GM19043 (cell line): ENCODE data around the gene NEMP1.

Source experiments
- ATAC-seq: cut with Tn5 transposase; IDR thresholded peaks from one replicate; pipeline ENCODE4 v1.9.1; 2021; ENCODE audit warnings: low read depth; ENCODE audit not compliant: unreplicated experiment

The NEMP1 gene

DNA sequence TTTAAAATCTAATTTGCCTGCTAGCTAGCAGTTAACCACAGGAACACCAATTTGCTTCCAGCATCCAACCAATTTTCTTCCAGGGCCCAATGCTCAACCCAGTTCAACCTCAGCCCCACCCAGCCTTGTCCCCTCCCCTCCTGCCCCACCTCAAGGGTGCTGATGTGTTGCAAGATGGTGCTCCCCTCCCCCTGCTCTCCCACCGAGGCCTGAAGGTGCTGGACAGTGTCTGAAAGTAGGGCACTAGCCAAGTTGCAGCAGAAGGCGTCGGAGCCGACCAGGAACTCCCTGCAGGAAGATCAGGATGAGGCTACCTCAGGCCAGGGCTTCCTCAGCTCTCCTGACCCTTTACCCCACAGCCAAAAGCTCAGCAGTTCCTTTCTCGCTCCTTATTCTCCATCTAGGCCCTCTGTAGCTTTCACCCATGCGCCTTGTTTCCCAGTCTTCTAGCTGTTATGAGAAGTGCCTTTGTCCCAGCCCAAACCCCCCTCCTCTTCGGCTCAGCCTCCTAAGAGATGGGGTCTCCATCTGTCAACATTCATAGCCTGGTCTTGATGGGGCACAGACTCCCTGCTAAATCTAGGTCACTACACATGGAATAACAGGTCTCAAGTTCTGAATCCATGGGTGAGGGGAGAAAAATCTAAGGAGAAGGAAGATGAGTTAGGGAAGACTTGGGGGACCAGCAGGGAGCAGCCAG lies 29.0 kb upstream of the NEMP1 start:
- no peak for ATAC-seq

DNA sequence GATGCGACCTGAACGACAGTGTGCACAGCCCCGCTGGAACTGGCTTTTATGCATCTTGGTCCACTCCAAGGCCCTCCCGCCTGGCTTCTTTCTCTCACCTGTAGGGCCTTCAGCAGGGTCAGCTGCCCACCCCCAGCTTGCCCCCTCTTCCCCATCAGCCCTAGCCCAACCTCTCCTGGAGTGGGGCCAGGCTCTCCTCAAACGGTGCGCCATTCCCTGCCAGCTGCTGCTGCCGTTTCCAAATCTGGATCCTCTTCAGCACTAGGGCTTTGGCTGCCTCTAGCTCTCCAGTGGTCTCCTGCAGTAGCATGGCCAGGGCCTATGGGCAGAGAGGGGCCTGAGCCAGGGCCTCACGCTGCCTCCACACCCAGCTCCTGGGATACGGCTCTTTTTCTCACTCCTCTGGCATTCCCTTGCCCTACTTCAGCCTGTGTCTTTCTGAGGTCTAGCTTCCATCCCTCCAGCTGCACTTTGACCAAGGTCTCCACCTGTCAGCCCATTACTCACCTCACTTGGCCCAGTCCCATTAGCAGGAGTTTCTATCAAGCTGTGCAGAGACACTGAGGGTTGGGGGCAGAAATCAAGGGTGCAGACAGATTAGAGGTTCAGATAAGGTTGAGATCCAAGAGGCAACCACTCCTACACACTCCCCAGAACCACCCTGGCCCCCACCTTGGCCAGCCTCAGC lies 27.6 kb upstream of the NEMP1 start:
- no peak for ATAC-seq

DNA sequence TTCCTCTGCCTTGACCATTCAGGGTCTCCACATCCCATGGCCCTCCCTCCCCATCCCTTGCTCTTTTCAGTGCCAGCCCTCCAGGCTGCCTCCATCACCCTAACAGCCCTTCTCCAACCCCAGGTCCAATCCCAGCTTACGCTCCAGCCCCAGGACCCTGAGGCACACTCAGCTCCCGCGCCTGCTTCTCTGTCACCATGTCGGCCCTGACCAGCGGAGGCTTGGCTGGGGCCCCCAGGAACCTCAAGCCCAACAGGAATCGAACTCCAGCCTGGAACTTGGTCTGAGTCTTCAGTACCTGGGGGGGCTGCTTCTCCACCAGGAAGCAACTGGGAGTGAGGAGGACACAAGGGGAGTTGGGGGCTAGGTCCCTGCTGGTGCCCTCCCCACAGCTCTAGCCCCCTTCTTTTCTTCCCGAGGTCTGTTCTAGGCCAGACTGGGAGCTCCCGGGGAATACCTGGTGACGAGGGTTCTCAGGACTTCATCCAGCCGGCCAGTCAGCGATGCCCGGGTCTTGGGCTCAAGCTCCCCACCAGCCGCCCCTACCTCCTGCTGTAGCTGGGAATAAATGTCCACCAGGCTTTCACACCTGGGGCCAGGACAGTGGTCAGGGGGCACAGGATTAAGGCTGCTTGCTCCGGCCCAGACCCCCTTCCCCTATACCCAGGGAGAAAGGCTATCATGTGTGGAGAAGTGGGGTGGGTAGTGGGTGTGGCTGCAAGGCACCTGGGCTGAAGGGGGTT lies 26.6 kb upstream of the NEMP1 start:
- ATAC-seq = no peak

DNA sequence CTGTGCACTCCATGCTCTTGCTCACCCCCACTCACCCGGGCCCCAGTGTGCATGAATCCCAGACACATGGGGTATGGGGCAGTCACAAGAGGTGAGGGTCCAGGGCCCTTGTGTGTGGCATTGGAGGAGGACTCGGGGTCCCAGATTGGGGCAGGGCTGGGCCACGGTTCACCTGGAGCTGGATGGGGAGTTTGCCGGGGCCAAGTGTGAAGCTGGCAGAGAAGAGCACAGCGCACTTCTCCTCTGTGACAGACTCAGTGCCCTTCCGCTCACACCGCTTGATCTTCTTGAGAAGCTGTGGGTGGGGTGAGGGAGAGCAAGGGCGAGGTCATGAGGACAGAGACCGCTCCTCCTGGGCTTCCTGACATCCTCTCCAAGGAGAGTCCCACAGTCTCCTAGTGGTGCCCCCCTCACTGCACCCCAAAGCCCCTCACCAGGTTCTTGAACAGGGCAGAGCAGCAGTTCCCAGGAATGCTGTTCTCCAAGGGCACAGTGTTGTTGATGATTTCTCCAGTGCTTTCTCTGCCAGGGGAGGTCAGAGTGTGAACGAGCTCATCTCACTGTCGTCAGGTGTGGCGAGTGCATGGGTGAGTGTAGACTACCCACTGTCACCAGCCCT lies 25.8 kb upstream of the NEMP1 start:
- ATAC-seq = no peak

DNA sequence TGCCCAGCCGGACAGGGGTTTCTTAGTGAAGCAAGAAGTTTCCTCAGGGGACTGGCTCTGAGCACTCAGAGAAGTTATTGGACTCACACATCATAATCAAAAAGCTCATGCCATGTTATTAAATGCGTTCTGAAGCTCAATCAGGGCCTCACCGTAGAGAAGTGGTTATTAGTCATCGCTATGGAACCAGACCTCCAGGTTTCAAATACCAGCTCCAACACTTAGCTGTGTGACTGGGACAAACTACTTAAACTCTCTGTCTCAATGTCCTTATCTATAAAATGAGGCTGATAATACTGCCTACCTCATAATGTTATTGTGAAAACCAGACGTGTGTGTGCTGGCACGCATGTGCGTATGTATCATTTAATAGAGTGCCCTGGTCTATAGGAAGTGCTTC lies 25.3 kb upstream of the NEMP1 start:
- no peak for ATAC-seq

DNA sequence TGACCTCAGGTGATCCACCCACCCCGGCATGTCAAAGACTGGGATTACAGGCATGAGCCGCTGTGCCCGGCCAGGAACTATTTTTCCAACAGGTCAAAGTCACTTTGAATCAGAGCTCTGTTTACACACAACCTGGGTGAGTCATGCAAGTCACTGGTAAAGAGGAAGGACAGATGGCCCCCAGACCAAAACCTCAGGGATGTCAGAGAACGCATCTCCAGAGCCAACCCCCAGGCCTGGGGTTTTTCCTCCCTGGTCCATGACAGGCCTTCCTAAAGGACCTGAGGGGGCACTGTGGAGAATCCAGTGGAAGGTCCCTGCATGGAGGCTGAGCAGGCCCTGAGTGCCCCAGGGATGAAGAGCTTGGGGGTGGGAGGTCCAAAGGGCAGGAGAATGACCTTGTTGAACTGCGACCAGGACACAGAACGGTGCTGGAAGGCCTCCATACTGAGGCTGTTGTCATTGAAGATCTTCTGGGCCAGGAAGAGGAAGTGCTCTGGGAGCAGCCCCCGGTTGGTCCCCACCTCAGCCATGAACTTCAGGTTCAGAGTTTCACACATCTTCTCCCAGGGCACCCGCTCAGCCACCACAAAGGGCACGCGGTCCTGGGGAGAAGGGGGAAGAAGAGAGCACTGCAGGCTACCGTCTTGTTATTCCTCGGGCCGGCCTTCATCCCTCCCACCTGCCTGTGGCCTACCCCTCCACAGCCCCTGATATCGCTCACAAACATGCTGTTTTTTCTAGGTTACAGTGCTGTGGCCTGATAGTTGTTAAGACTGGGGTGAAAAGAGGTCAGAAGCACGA lies 23.5 kb upstream of the NEMP1 start:
- no peak for ATAC-seq

DNA sequence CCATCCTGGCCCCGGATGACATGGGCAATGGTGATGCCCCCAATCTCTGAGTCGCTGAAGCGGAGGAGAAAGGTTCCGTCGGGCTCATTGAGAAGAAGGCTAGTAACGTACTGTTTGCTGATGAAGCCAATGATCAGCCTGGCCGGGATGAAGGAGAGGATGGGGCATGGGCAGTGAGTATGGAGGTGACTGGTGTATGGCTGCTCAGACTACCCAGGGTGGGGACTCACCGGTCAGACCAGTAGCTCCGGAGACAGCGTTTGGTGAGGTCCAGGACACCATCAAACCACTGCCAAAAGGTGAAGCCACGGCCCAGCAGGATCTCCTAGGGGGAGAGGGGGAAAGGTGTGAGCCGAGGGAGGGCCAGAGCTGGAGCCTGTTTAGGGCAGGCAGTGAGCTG lies 21.2 kb upstream of the NEMP1 start:
- no peak for ATAC-seq

DNA sequence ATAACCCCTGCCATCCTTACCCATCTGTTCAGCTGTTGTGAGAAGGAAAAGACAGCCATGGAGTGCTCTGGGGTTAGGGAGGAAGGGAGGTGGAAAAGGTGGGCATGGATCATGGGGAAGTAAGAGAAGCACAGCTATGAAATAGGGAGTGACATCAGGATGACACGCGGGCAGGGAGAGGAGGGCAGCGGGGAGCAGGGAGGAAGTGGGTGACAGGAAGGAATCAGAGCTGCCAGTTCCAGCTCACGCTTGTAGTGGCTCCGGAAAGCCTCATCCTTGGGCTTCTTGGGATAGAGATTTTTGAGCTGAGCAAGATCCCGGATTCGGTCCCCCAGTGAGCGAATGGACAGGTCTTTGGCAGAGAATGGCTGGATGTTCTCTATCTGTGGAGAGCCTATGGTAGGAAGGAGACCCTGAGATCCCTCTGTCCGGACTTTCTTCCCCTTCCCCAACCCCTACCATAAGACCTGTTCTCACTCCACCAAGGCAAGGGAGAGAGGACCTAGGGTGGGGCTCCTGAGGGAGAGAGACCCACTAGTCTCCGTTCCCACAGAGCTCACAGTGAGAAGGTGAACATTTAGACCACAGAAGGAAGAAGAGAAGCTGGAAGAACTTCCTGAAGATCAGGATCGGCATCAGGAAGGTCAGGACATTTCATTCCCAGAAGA lies 20.6 kb upstream of the NEMP1 start:
- ATAC-seq = no peak

DNA sequence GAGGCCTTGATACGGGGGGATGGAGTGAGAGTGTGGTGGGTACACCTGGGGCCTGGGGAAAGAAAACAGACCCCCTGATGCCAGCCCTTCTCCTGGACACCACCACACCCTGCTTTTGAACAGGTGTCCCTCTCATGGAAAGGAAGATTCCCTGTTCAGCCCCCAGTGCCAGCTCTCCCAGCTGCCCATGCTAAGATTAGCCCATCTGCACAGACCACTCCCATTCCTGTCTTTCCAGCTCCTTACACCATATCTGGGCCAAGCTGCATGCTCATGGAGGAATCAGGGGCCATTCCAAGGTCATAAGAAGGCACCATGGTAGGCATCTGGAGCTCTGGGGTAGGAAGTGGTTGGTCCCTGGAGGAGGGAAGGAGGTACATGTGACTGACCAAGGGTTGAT lies 20.0 kb upstream of the NEMP1 start:
- ATAC-seq = no peak

DNA sequence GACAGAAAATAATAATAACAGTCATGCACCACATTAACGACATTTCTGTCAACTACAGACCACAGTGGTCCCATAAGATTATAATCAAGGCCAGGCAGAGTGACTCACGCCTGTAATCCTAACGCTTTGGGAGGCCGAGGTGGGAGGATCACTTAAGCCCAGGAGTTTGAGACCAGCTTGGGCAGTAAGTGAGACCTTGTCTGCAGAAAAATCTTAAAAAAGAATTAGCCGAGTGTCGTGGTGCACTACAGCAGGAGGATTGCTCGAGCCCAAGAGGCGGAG lies 18.9 kb upstream of the NEMP1 start:
- ATAC-seq = no peak

DNA sequence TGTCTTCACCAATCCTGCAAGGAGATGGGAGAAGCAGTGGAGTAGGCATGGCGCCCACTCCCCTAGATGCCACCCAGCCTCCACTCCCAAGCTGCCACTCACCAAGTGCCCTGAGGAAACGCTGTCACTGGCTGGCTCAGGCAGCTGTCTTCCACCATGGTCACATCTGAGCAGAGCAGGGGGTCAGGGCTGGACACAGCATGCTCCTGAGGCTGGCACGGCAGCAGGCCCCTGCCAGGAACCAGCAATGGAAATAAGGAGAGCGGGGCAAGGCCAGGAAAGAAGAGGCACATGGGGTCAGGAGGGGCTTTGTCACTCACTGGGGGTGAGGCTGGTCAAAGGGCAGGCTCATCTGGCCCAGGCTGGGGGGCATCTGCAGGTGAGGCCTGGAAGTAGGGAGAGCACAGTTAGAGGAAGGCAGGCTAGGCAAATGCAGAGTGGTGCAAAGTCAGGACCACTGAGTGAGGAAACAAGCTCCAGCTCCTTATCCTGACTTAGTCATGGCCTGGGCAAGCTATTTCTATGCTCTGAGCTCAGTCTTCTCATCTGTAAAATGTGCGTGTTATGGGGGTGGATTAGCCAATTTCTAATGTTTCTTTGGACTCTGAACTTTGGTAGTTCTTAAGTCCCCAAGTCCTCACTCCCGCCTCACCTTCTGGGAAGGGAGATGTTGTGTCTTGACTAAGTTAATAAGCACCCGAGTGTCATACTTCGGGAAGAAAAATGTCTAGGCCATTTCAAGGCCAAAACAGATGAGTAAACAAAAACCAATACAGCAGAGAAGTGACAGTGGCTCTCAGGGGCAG lies 18.4 kb upstream of the NEMP1 start:
- no peak for ATAC-seq

DNA sequence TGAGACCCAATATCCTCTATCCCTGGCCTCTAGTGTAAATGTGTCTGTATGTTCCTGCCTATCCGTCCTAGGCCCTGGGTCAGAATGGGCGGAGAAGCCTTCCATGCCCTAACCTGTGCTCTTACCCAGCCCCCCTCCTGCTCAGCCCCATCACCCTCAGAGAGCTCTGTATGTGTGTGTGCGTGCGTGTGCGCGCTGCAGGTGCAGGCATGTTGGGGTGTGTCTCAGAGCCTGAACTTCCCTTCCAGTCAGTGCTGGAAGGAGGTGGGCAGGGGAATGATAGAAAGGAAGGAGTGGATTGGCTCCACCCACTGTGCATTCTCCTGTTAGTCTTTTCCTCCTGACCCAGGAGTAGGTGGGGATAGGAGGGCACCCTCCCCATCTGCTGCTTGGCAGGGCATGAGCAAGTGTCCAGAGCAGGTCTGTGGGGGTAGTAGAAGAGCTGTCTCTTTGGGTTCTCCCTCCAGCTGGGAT lies 17.5 kb upstream of the NEMP1 start:
- no peak for ATAC-seq

DNA sequence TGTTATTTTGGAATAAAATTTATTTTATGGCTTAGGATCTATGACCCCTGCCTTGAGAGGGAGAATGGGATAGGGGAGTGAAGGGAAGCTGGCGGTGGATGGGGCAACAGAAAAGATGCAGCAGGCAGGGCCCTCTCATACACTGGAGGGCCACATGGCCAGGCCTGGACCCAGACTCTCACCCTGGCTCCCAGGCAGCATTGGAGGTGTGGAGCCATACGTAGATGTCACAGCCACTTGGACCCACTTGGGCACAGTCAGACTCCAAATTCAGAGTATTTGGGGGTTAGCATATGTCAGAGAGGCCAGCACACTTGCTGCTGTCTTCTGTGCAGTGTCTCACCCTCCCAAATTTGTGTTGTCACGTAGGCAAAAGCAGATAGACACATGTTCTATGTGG lies 16.8 kb upstream of the NEMP1 start:
- ATAC-seq = no peak

DNA sequence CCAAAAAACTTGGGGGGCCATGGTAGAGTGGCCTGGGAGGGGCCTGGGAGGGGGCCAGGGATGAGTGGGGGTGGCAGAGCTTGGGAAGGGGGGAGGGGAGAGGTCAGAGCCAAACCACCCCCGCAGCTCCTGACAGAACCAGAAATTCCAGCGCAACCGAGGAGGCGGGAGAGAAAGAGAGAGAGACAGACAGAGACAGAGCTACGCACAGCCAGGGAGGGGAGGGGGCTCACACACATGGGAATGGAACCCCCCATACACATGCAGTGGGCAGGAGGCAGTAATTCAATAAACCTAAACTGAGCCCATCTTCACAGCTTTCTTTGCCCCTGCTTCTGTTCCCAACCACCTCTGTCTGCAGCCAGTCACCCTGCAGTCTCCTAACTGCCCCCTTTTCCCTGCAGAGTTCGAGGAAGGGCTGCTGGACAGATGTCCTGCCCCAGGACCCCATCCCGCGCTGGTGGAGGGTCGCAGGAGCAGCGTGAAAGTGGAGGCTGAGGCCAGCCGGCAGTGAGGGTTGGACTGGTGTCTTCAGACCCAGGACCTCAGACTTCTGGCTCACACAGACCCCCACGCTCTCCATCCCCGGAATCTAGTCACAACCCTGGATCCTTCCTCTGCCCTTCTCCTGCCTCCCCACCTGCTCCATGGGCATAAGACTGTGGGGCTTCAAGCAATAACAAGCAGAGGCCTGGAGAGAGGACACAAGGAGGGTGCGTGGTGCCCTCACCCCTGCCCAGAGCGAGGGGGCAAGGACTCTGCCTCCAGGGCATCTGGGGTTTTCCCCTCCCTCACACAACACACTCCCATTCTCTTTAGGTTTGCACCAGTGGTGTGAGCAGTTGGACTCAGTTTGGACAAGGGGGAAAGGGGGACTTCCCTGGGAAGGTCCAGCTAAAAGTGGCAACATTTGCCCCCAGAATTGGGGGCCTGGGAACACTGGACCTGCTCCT lies 15.9 kb upstream of the NEMP1 start:
- ATAC-seq = no peak

DNA sequence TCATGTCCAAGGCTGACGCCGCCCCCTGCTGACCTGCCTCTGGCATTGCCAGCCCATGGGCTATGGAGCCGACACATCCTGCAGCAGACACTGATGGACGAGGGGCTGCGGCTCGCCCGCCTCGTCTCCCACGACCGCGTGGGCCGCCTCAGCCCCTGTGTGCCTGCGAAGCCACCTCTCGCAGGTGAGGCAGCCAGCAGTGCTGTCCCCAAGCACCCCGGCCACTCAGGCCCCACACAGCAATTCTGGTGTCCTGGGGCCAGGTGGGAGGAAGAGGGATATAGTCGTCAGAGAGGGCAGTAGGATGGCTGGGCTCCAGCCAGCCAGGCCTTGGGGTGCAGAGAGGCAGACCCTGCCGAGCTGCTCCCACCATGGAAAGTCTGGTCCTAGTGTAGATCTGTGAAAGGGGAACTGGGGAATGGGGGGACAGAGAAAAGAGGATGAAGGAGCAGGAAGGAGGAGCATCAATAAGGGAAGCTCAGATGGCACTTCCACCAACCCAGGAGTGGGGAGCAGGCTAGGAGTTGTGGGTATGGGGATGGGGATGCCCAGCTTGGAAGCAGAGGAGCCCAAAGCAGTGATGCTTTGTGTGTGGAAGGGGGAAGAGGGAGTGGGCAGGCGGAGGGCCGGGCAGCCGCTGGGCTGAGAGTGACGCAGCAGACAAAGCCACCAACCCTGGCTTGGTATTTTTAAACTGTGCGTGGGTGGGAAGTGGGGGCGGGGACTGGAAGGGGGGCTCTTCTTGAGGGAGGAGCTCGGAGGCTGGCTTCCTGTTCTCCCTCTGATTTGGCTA lies 15.0 kb upstream of the NEMP1 start:
- ATAC-seq = no peak

DNA sequence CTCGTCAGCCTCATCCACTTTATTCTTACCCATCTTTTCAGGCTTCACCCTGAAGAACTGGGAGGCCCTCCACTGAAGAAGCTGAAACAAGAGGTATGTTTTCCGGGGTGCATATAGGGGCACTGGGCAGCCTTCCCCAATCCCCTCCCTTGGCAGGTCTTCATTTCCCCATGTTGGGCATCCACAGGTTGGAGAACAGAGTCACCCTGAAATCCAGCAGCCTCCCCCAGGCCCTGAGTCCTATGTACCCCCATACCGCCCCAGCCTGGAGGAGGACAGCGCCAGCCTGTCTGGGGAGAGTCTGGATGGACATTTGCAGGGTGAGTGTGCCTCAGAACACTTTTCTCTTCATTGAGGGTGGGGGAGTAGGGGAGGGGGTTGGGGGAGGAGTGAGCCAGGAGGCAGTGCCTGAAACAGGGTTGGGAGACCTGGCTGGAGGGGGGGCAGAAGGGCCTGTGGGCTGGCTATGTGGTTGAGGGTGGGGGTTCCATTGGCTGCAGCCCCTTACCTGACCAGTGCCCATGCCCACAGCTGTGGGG lies 14.4 kb upstream of the NEMP1 start:
- no peak for ATAC-seq

DNA sequence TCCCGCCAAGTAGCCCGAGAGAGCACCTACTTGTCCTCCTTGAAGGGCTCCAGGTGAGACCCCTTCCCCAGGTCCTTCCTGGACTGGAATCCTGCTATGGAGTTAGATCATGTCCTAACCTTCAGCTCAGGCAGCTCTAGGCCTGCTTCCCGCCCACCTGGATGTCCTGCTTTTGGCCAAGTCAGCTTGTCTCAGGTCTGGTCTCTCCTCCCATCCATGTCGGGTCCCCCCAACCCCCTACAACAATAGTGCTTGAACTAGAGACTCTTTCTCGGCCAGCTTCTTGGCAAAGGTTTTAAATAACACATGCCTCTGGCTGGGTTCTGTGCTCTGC lies 13.9 kb upstream of the NEMP1 start:
- no peak for ATAC-seq
